Esophagus squamous epithelium (tissue), 4 donors: ENCODE results near the gene TNFSF10.

ENCODE experiments used
- CTCF ChIP-seq, 6 experiments: fragments of 450-650 bp in 4 of 6; fragments of 200-600 bp in 2 of 6; sonication (generic) in 2 of 6; IDR thresholded peaks; one replicate each; pipeline ENCODE4 v1.5.1; 2016 to 2019; ENCODE audit warnings: antibody characterized with exemption in 6 of 6, mild to moderate bottlenecking in 4 of 6, moderate library complexity in 4 of 6
- POLR2A ChIP-seq, 4 donors: fragments of 450-650 bp; IDR thresholded peaks; one replicate each; pipeline ENCODE4 v1.6.1; 2017; ENCODE audit warnings: antibody characterized with exemption in 4 of 4, mild to moderate bottlenecking in 4 of 4, moderate library complexity in 3 of 4

- TF ChIP-seq POLR2A (IDR thresholded peaks at IDR 0.05) (no peak), CTCF (IDR thresholded peaks at IDR 0.05) (no peak)
Measured at GRCh38 chr3:172471903-172472302, 51.3 kb downstream of the TNFSF10 start.
